ENCODE measurements around the gene LACTBL1. TPM values are rescaled to one million over a fixed set of nuclear protein-coding genes. Genes with fewer than 3 reads are reported as not detected.
A peak's percentile ranks its signal among the peaks of the same experiment; 100 is the strongest.

LACTBL1 gene
- total RNA-seq, 1 donor from 2014 or later = not detected

GRCh38 chr1:22917989-22918388, 54.7 kb downstream of the LACTBL1 start:
- peaks cover 2% of the 10 kb centered on the region for H3K27me3 ChIP-seq (ENCODE audit: control insufficient read depth, insufficient read depth, low read length)
- H3K4me3 ChIP-seq (ENCODE audit: low read depth, low read length) = no peak overlapping the region
- no peaks in the 10 kb centered on the region for H3K36me3 ChIP-seq (ENCODE audit: control insufficient read depth, insufficient read depth, low read length)
- TF ChIP-seq, protein P1, sequence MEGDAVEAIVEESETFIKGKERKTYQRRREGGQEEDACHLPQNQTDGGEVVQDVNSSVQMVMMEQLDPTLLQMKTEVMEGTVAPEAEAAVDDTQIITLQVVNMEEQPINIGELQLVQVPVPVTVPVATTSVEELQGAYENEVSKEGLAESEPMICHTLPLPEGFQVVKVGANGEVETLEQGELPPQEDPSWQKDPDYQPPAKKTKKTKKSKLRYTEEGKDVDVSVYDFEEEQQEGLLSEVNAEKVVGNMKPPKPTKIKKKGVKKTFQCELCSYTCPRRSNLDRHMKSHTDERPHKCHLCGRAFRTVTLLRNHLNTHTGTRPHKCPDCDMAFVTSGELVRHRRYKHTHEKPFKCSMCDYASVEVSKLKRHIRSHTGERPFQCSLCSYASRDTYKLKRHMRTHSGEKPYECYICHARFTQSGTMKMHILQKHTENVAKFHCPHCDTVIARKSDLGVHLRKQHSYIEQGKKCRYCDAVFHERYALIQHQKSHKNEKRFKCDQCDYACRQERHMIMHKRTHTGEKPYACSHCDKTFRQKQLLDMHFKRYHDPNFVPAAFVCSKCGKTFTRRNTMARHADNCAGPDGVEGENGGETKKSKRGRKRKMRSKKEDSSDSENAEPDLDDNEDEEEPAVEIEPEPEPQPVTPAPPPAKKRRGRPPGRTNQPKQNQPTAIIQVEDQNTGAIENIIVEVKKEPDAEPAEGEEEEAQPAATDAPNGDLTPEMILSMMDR (IDR thresholded peaks at IDR 0.05; ENCODE audit: insufficient read depth, low read length, severe bottlenecking) = no peak
- FAIRE-seq = no peak
- DNase-seq (ENCODE audit: low read depth) = no peak

DNA sequence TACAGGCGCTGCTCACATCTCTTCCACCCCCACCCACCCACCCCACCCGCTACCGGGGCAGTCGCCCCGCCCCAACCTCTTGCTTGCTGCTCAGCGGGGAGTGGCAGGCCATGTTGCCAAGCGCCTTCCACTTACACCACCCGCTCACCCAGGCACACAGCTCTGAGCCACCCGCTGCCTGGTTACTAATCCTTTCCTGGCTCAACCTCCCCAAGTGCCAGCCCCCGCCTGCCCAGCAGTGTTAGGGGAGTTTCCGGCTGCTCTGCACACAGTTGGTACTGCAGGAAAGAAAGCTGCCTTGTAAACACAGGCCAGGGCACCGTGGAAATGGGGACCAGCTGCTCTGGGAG, 56.2 kb downstream of the LACTBL1 start:
- Histone ChIP-seq H3K4me3 (ENCODE audit: low read depth, low read length) (no peak overlapping the region), H3K27me3 (ENCODE audit: control insufficient read depth, insufficient read depth, low read length) (peaks cover 2% of the 10 kb centered on the region), H3K36me3 (ENCODE audit: control insufficient read depth, insufficient read depth, low read length) (peaks cover 2% of the 10 kb centered on the region)
- FAIRE-seq (no peak), DNase-seq (ENCODE audit: low read depth) (peak; percentile 43)
- TF ChIP-seq, protein P1 (IDR thresholded peaks at IDR 0.05; ENCODE audit: insufficient read depth, low read length, severe bottlenecking) = no peak

GRCh38 chr1:22915816-22916470, 56.7 kb downstream of the LACTBL1 start:
- no peak for FAIRE-seq
- no peak overlapping the region for H3K4me3 ChIP-seq (ENCODE audit: low read depth, low read length)
- no peak for DNase-seq (ENCODE audit: low read depth)
- H3K27me3 ChIP-seq (ENCODE audit: control insufficient read depth, insufficient read depth, low read length) = peaks cover 1% of the 10 kb centered on the region
- H3K36me3 ChIP-seq (ENCODE audit: control insufficient read depth, insufficient read depth, low read length) = peaks cover 2% of the 10 kb centered on the region
- TF ChIP-seq, protein P1 (IDR thresholded peaks at IDR 0.05; ENCODE audit: insufficient read depth, low read length, severe bottlenecking) = no peak

GRCh38 chr1:22915231-22915630, 57.4 kb downstream of the LACTBL1 start:
- TF ChIP-seq, protein P1 (IDR thresholded peaks at IDR 0.05; ENCODE audit: insufficient read depth, low read length, severe bottlenecking) = no peak
- FAIRE-seq (no peak), DNase-seq (ENCODE audit: low read depth) (no peak)
- H3K36me3 ChIP-seq (ENCODE audit: control insufficient read depth, insufficient read depth, low read length) = peaks cover 2% of the 10 kb centered on the region
- H3K27me3 ChIP-seq (ENCODE audit: control insufficient read depth, insufficient read depth, low read length) = no peaks in the 10 kb centered on the region
- H3K4me3 ChIP-seq (ENCODE audit: low read depth, low read length) = no peak overlapping the region

- no peaks in the 10 kb centered on the region for H3K27me3 ChIP-seq (ENCODE audit: control insufficient read depth, insufficient read depth, low read length)
- DNase-seq (ENCODE audit: low read depth) (no peak), FAIRE-seq (no peak)
- no peak overlapping the region for H3K4me3 ChIP-seq (ENCODE audit: low read depth, low read length)
- TF ChIP-seq, protein P1 (IDR thresholded peaks at IDR 0.05; ENCODE audit: insufficient read depth, low read length, severe bottlenecking) = no peak
- H3K36me3 ChIP-seq (ENCODE audit: control insufficient read depth, insufficient read depth, low read length) = peaks cover 2% of the 10 kb centered on the region
Measured at GRCh38 chr1:22914633-22915217, 57.9 kb downstream of the LACTBL1 start.

GRCh38 chr1:22914156-22914555, 58.5 kb downstream of the LACTBL1 start:
- Histone ChIP-seq H3K4me3 (ENCODE audit: low read depth, low read length) (no peak overlapping the region), H3K36me3 (ENCODE audit: control insufficient read depth, insufficient read depth, low read length) (peaks cover 2% of the 10 kb centered on the region), H3K27me3 (ENCODE audit: control insufficient read depth, insufficient read depth, low read length) (no peaks in the 10 kb centered on the region)
- no peak for FAIRE-seq
- TF ChIP-seq, protein P1 (IDR thresholded peaks at IDR 0.05; ENCODE audit: insufficient read depth, low read length, severe bottlenecking) = no peak
- DNase-seq (ENCODE audit: low read depth) = no peak
